A673 (cell line): ENCODE measurements around the gene MYL2. TPM values are rescaled to one million over a fixed set of nuclear protein-coding genes. Genes with fewer than 3 reads are reported as not detected.

Experiments
- BruUV-seq: library from RNA; stranded (reverse); fragments of 400-500 nt; replicated peaks from 2 replicates; lab custom pipeline; 2021; lab: Mats Ljungman, UMichigan
- CTCF ChIA-PET: fragments of 300-600 bp; sonication (Branson Sonifier 250); formaldehyde crosslinking; loops from one replicate; lab custom pipeline; 2022; ENCODE audit warnings: antibody characterized with exemption; lab: Charles Lee
- POLR2A ChIA-PET: fragments of 300-600 bp; sonication (Branson Sonifier 250); formaldehyde crosslinking; loops from one replicate; lab custom pipeline; 2022; ENCODE audit warnings: antibody characterized with exemption; ENCODE audit not compliant: low non-redundant PET; lab: Charles Lee
- DNase-seq: peaks from one replicate; pipeline ENCODE4 v3.0.0-alpha.2; 2015; ENCODE audit warnings: low spot score
- H3K27ac ChIP-seq: fragments of 200-600 bp; sonication (generic); 2 replicates; pipeline ENCODE4 v1.5.1; 2016; ENCODE audit warnings: mixed run types, low read depth, mild to moderate bottlenecking, mixed read lengths, antibody characterized with exemption, low read length; ENCODE audit not compliant: poor library complexity, severe bottlenecking
- H3K27me3 ChIP-seq: fragments of 200-600 bp; sonication (generic); replicated peaks from 2 replicates; pipeline ENCODE4 v1.6.1; 2017; ENCODE audit warnings: mixed run types, low read depth, mild to moderate bottlenecking, mixed read lengths, antibody characterized with exemption, low read length; ENCODE audit not compliant: insufficient read depth, poor library complexity
- H3K36me3 ChIP-seq: fragments of 200-600 bp; sonication (generic); 2 replicates; pipeline ENCODE4 v1.6.1; 2016; ENCODE audit warnings: mixed run types, mild to moderate bottlenecking, mixed read lengths, antibody characterized with exemption, low read length; ENCODE audit not compliant: insufficient read depth, poor library complexity, severe bottlenecking
- H3K4me1 ChIP-seq: fragments of 200-600 bp; sonication (generic); 2 replicates; pipeline ENCODE4 v1.6.1; 2017; ENCODE audit warnings: mixed run types, mild to moderate bottlenecking, mixed read lengths, antibody characterized with exemption, low read length; ENCODE audit not compliant: insufficient read depth, poor library complexity, severe bottlenecking
- H3K4me3 ChIP-seq: fragments of 200-600 bp; sonication (generic); 2 replicates; pipeline ENCODE4 v1.5.1; 2016; ENCODE audit warnings: low read depth, mixed run types, mild to moderate bottlenecking, mixed read lengths, low read length; ENCODE audit not compliant: poor library complexity, severe bottlenecking
- H3K9me3 ChIP-seq: fragments of 200-600 bp; sonication (generic); 2 replicates; pipeline ENCODE4 v1.6.1; 2016; ENCODE audit warnings: mixed run types, low read depth, mild to moderate bottlenecking, mixed read lengths, antibody characterized with exemption, low read length; ENCODE audit not compliant: poor library complexity, severe bottlenecking
- CTCF ChIP-seq: fragments of 300-800, 200-600 bp; sonication (generic); conservative IDR thresholded peaks from 2 replicates; pipeline ENCODE4 v1.5.1; 2017; ENCODE audit warnings: low read depth, mild to moderate bottlenecking, antibody characterized with exemption, low read length, moderate library complexity, mixed read lengths
- EZH2 ChIP-seq: fragments of 200-600 bp; sonication (generic); IDR thresholded peaks from 2 replicates; pipeline ENCODE4 v1.6.1; 2017; ENCODE audit warnings: borderline replicate concordance, low read depth, mild to moderate bottlenecking, mixed read lengths, antibody characterized with exemption, low read length; ENCODE audit not compliant: poor library complexity, severe bottlenecking
- intact Hi-C: fragments of 100-400 bp; cut with micrococcal nuclease; formaldehyde crosslinking; loops from one replicate; pipeline ENCODE4 v1.10.0; 2022; ENCODE audit not compliant: unreplicated experiment
- total RNA-seq: library from RNA; stranded (reverse); gene quantifications from 2 replicates; pipeline ENCODE4 v1.2.3, GENCODE V29; 2021

The MYL2 gene
- total RNA-seq, 1 experiment from 2014 or later: not detected

GRCh38 chr12:110948041-110948440 lies 27.7 kb upstream of the MYL2 start:
- CTCF ChIA-PET: no interaction called here
- BruUV-seq: no TSS peak
- no peaks in the 10 kb centered on the region for H3K27me3 ChIP-seq
- H3K4me1 ChIP-seq: no peaks in the 10 kb centered on the region
- no peaks in the 10 kb centered on the region for H3K36me3 ChIP-seq
- no peak overlapping the region for H3K4me3 ChIP-seq
- TF ChIP-seq CTCF (no peak), EZH2 (no peak)
- POLR2A ChIA-PET: no interaction called here
- H3K9me3 ChIP-seq: peaks cover 4% of the 10 kb centered on the region
- no peak for DNase-seq
- H3K27ac ChIP-seq: no peak overlapping the region
- intact Hi-C loops: no loop called here

GRCh38 chr12:110943373-110943772 lies 23.0 kb upstream of the MYL2 start:
- ChIA-PET CTCF (no interaction called here), POLR2A (no interaction called here)
- no peak for DNase-seq

GRCh38 chr12:110941391-110941790 lies 21.0 kb upstream of the MYL2 start:
- ChIA-PET CTCF (no interaction called here), POLR2A (no interaction called here)
- intact Hi-C loops: no loop called here
- Histone ChIP-seq H3K4me1 (no peaks in the 10 kb centered on the region), H3K36me3 (no peaks in the 10 kb centered on the region), H3K27me3 (no peaks in the 10 kb centered on the region), H3K27ac (no peak overlapping the region), H3K4me3 (no peak overlapping the region), H3K9me3 (peaks cover 4% of the 10 kb centered on the region)
- BruUV-seq: no TSS peak
- TF ChIP-seq CTCF (no peak), EZH2 (no peak)
- no peak for DNase-seq

More at GRCh38 chr12:110943373-110943772, 23.0 kb upstream of the MYL2 start:
- Histone ChIP-seq H3K4me1 (no peaks in the 10 kb centered on the region), H3K4me3 (no peak overlapping the region), H3K27ac (no peak overlapping the region), H3K36me3 (no peaks in the 10 kb centered on the region), H3K9me3 (peaks cover 4% of the 10 kb centered on the region), H3K27me3 (no peaks in the 10 kb centered on the region)
- intact Hi-C loops: no loop called here
- BruUV-seq: no TSS peak
- no peak for TF ChIP-seq CTCF
- no peak for TF ChIP-seq EZH2
